ENCODE results near the gene OSBPL6. TPM values are rescaled to one million over a fixed set of nuclear protein-coding genes. Genes with fewer than 3 reads are reported as not detected.
A peak's percentile ranks its signal among the peaks of the same experiment; 100 is the strongest.

OSBPL6 gene
- total and polyA plus RNA-seq, 9 of the 15 experiments (the other 6 are each of a cell fraction or from before 2014, with no cell fraction given), result 3.4 to 12.7 (median 9.3) TPM

GRCh38 chr2:178273787-178274360 lies 79.6 kb downstream of the OSBPL6 start (continued):
- TF ChIP-seq MGA (IDR thresholded peaks at IDR 0.05) (peak; percentile 58; the same call in 1 of the 2 replicates), ZNF121 (CRISPR knock-in tag; conservative IDR thresholded peaks at IDR 0.05) (no peak), FOXM1 (IDR thresholded peaks at IDR 0.05; ENCODE audit: low read depth) (peak; percentile 99), FOXM1 (CRISPR knock-in tag; IDR thresholded peaks at IDR 0.05; ENCODE audit: low read depth) (no peak), ZNF644 (tag; IDR thresholded peaks at IDR 0.05; ENCODE audit: low read depth) (peak; percentile 96), ZNF384 (IDR thresholded peaks at IDR 0.05; ENCODE audit: low read depth, low read length) (peak; percentile 65), PML (IDR thresholded peaks at IDR 0.05; ENCODE audit: low read length) (peak; percentile 100), ZNF175 (CRISPR knock-in tag; IDR thresholded peaks at IDR 0.05; ENCODE audit: low read depth) (peak; percentile 96), ZBTB17 (CRISPR knock-in tag; IDR thresholded peaks at IDR 0.05) (peak; percentile 72; the same call in 1 of the 2 replicates), TARDBP (IDR thresholded peaks at IDR 0.05) (peak; percentile 97), MTA2 (IDR thresholded peaks at IDR 0.05; ENCODE audit: low read depth) (peak; percentile 100), DPF2 (IDR thresholded peaks at IDR 0.05) (peak; percentile 99), ILF3 (IDR thresholded peaks at IDR 0.05; ENCODE audit: borderline replicate concordance) (peak; percentile 87; the same call in 1 of the 2 replicates)
